DMS 273 treated with DMSO at 0.1 percent for 48 hours (cell line): Measurements from ENCODE around the gene UBQLN2.
"Not testable (repeated sequence)": the region's sequence is repeated elsewhere in the genome, so short reads cannot be mapped to it uniquely, and the experiment has no call there.

ENCODE experiments used
- DNase-seq: peaks from one replicate; lab custom pipeline; 2025; lab: John Stamatoyannopoulos, UW

UBQLN2 gene

DNA sequence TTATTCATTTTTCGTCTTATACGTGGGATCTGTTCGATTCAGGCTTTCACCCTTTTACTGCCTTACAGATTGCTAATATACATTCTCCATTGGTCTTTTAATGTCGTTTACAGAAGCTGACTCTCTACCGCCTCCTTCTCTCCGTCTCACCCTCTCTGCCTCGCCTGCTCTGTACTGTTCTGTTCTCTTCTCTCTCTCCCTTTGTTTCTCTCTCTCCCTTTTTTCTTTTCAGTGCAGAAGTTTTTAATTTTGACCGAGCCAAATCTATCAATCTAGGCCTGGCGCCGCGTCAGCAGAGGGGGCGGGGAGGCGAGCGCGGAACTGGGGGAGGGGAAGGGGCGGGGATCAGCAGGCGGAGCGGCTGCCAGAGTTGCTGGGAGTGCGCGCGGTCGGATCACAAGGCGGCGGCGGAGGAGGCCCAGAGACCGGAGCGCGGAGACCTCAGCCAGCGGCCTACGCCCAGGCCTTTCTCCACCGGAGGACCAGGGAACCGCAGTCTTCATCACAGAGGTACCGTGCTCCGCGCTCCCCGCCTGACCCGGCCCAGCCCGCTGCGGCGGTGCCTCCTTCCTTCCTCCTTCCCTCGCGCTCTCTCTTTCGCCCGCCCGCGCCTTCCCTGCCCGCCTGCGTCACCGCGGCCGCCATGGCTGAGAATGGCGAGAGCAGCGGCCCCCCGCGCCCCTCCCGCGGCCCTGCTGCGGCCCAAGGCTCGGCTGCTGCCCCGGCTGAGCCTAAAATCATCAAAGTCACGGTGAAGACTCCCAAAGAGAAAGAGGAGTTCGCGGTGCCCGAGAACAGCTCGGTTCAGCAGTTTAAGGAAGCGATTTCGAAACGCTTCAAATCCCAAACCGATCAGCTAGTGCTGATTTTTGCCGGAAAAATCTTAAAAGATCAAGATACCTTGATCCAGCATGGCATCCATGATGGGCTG is at the start of gene UBQLN2:
TSS of gene UBQLN2 (plus strand) at position 397 of the 931 bp plus-strand sequence. CDS start at position 644, 247 bp downstream.
- peak; percentile 48 for DNase-seq

- DNase-seq = no peak
Observed at GRCh38 chrX:56519642-56520041, 43.8 kb upstream of the UBQLN2 start.

- DNase-seq = not testable (repeated sequence)
Observed at GRCh38 chrX:56529482-56530007, 33.9 kb upstream of the UBQLN2 start.

GRCh38 chrX:56530011-56530410 is 33.4 kb upstream of the UBQLN2 start:
- no peak for DNase-seq

DNA sequence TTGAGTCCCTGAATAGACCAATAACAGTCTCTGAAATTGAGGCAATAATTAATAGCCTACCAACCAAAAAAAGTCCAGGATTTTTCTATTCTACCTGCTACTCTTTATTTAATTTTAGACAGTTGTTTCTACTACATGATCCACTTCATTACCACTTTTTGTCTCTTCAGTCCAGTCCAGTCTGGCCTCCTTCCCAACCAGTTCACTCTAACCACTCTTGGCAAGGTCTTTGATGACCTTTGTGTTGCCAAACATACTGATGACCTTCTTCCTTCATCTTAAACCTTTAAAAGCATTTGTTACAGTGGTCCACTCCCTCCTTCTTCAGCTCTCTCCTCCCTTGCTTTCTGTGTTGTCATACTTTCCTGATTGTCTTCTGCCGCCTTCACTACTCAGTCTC is 12.8 kb upstream of the UBQLN2 start:
- DNase-seq = no peak

DNA sequence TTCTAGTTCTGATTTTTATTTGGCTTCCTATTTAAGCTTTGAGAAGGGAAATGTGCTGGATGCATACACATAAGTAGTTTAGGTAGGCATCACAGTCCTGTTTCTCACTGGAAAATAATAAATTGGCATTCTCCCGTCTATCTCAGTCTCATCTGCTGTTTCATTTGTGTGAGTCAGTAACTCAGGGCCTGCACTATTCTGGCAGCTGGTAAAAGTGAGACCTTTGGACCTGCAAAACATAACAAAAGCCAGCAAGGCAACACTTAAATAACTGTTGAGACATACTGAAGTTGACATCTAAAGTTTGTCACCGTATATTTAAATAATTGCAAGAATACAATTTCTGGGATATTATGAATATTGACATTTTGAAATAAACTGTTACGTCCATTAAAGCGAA is 8.6 kb upstream of the UBQLN2 start:
- DNase-seq = no peak

DNA sequence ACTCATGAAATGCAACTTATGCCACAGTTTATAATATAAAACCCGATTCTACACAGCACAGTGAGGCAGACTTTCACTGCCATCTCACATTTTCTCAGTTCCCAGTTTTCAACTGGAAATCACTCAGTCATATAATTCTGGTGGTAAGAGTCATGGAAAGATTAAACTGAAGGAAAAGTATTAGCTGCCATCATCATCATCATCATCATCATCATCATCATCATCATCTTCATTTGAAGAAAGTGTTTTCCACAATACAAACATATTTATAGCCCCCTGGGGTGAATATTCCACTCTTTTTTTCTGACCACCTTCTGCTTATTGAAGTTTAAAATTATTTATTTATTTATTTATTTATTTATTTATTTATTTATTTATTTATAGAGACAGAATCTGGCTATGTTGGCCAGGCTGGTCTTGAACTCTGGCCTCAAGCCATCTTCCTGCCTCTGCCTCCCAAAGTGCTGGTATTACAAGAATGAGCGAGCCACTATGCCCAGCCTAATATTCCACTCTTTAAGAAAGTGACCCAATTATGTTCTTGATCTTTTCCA is 6.0 kb upstream of the UBQLN2 start:
- no peak for DNase-seq

DNA sequence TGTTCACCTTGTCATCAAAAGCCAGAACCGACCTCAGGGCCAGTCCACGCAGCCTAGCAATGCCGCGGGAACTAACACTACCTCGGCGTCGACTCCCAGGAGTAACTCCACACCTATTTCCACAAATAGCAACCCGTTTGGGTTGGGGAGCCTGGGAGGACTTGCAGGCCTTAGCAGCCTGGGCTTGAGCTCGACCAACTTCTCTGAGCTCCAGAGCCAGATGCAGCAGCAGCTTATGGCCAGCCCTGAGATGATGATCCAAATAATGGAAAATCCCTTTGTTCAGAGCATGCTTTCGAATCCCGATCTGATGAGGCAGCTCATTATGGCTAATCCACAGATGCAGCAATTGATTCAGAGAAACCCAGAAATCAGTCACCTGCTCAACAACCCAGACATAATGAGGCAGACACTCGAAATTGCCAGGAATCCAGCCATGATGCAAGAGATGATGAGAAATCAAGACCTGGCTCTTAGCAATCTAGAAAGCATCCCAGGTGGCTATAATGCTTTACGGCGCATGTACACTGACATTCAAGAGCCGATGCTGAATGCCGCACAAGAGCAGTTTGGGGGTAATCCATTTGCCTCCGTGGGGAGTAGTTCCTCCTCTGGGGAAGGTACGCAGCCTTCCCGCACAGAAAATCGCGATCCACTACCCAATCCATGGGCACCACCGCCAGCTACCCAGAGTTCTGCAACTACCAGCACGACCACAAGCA is 898 bp downstream of the UBQLN2 start:
- no peak for DNase-seq

DNA sequence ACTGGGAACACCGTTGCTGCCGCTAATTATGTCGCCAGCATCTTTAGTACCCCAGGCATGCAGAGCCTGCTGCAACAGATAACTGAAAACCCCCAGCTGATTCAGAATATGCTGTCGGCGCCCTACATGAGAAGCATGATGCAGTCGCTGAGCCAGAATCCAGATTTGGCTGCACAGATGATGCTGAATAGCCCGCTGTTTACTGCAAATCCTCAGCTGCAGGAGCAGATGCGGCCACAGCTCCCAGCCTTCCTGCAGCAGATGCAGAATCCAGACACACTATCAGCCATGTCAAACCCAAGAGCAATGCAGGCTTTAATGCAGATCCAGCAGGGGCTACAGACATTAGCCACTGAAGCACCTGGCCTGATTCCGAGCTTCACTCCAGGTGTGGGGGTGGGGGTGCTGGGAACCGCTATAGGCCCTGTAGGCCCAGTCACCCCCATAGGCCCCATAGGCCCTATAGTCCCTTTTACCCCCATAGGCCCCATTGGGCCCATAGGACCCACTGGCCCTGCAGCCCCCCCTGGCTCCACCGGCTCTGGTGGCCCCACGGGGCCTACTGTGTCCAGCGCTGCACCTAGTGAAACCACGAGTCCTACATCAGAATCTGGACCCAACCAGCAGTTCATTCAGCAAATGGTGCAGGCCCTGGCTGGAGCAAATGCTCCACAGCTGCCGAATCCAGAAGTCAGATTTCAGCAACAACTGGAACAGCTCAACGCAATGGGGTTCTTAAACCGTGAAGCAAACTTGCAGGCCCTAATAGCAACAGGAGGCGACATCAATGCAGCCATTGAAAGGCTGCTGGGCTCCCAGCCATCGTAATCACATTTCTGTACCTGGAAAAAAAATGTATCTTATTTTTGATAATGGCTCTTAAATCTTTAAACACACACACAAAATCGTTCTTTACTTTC is 1.8 kb downstream of the UBQLN2 start:
- DNase-seq = no peak

DNA sequence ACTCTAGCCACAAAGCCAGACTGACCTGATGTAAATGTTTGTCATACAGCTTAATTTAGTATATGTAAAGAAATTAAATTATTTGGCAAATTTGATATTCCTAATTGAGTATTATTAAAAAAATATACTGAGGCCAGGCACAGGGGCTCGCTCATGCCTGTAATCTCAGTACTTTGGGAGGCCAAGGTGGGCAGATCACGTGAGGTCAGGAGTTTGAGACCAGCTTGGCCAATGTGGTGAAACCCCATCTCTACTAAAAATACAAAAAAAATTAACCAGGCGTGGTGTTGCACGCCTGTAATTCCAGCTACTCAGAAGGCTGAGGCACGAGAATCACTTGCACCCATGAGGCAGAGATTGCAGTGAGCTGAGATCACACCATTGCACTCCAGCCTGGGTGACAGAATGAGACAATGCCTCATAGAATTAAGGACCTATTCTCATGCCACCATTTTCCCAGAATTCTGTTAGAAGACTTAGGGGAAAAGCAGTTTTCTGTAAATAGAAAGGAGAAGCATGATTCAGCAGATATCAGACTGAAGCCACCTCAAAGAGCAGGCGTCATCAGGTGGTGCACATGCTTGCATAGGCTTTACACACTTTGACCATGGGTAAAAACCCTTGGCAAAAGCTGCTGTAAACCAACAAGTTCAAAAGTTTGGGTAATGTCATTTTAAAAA is 6.1 kb downstream of the UBQLN2 start:
- no peak for DNase-seq

GRCh38 chrX:56572975-56573374 is 9.5 kb downstream of the UBQLN2 start:
- DNase-seq = no peak

GRCh38 chrX:56574861-56575260 is 11.4 kb downstream of the UBQLN2 start:
- DNase-seq = no peak

DNA sequence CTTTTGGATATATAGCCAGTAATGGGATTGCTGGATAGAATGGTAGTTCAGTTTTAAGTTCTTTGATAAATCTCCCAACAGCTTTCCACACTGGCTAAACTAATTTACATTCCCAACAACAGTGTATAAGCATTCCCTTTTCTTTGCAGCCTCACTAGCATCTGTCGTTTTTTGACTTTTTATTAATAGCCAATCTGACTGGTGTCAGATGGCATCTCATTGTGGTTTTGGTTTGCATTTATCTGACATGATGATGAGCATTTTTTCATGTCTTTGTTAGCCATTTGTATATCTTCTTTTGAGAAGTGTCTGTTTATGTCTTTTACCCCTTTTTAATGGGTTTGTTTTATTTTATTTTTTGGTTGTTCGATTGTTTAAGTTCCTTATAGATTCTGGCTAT is 13.3 kb downstream of the UBQLN2 start:
- no peak for DNase-seq

DNA sequence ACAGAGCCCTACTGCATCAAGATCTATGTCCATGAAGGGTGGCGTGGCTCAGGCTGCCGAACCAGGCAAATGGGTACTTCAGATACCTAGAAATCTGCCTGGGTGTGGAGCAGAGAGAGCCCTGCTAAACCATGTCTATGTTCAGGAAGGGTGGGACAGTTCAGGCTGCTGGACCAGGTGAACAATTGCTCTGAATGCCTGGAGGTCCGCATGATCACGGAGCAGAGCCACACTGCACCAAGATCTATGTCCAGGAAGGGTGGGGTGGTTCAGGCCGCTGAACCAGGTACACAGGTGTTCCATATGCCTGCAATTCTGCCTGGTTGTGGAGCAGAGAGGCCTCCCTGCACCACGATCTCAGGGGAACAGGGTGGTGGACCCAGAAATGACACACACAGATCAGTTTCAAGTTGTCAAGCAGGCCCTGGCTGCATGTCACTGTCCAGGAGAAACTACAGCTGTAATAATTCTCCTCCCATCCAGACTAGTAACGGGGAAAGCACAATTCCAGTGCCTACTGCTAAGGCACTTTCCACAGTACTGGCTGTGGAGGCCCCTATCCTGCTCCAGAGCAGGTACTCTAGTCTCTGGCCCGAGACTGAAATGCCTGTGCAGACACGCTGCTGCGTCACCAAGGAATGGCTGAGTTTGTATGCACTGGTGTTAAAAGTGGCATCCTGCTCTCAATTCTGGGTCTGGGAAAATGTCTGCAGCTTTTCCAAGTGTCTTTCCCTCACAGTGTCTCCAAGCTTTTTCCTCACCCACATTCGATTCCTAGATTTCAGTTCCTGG is 25.2 kb downstream of the UBQLN2 start:
- DNase-seq = no peak

DNA sequence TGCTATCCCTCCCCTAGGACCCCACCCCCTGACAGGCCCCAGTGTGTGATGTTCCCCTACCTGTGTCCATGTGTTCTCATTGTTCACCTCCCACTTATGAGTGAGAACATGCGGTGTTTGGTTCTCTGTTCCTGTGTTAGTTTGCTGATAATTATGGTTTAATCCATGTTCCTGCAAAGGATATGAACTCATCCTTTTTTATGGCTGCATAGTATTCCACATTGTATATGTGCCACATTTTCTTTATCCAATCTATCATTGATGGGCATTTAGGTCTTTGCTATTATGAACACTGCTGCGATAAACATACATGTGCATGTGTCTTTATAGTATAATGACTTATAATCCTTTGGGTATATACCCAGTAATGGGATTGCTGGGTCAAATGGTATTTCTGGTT is 28.4 kb downstream of the UBQLN2 start:
- DNase-seq = not testable (repeated sequence)

DNA sequence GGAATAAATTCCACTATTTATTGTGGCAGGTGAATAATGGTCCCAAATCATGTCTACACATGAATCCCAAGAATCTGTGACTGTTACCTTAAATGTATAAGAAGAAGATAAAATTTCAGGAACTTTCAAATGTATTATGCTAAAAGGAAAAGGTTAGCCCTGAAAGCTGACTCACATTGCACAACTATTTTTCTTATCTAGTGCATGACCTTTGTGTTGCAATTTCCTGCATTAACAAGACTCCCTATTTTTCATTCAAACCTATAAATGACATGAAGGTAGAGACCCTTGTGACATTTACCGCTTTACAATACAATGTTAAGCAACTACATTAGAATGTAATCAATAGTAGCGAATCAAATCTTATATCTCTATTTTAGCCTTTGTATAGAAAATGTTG is 36.7 kb downstream of the UBQLN2 start:
- no peak for DNase-seq

GRCh38 chrX:56600987-56601386 is 37.6 kb downstream of the UBQLN2 start:
- DNase-seq = no peak

GRCh38 chrX:56615282-56615681 is 51.9 kb downstream of the UBQLN2 start:
- no peak for DNase-seq
